K562 (cell line): ENCODE data around the gene FAM107B. TPM values are rescaled to one million over a fixed set of nuclear protein-coding genes. Genes with fewer than 3 reads are reported as not detected.

Experiments
- ATAC-seq: fragments of 200-7000 bp; cut with Tn5 transposase; 3 replicates; pipeline ENCODE4 v1.9.1; 2020; ENCODE audit warnings: moderate library complexity
- BruUV-seq: library from RNA; stranded (reverse); fragments of 400-500 nt; replicated peaks from 2 replicates; lab custom pipeline; 2021; lab: Mats Ljungman, UMichigan
- CTCF ChIA-PET: fragments of 300-600 bp; formaldehyde crosslinking; extraction: SDS; loops from one replicate; lab custom pipeline; 2021; ENCODE audit warnings: low intra/inter-chr PET ratio; lab: Yijun Ruan, JAX
- POLR2A ChIA-PET: fragments of 300-600, 350-650 bp; sonication (Branson Sonifier 250); formaldehyde crosslinking; extraction: SDS; loops from one replicate; lab custom pipeline; 2021; ENCODE audit warnings: antibody characterized with exemption, inconsistent platforms; lab: Yijun Ruan, JAX
- DNase-seq, 4 experiments: peaks; one replicate each; pipeline versions ENCODE4 v3.0.0 to v3.0.0-alpha.2; 2011 to 2018; ENCODE audit warnings: low spot score in 3 of 4, mixed read lengths in 3 of 4; ENCODE audit errors: extremely low read depth in 1 of 4
- FAIRE-seq: peaks from 2 replicates; lab custom pipeline; 2011; peaks lifted over from hg19 to GRCh38; lab: Jason Lieb, UNC
- H2AFZ ChIP-seq: 2 replicates; pipeline ENCODE4 v1.6.0; 2011; ENCODE audit warnings: low read depth, low read length, control low read depth, inconsistent platforms
- H3K27ac ChIP-seq: fragments of 200-600 bp; 3 replicates; pipeline ENCODE4 v1.8.0; 2011; ENCODE audit warnings: low read depth, mild to moderate bottlenecking, control low read depth, inconsistent platforms, low read length, moderate library complexity, mixed read lengths; ENCODE audit errors: extremely low read depth
- H3K27me3 ChIP-seq, 2 experiments: fragments of 300-600 bp in 1 of 2; 2 replicates in 1 of 2; 3 replicates in 1 of 2; pipeline versions ENCODE4 v1.6.0 to v1.8.0; 2011; ENCODE audit warnings: inconsistent platforms in 2 of 2, low read length in 2 of 2, mild to moderate bottlenecking in 1 of 2, mixed read lengths in 1 of 2, moderate library complexity in 1 of 2; ENCODE audit not compliant: control insufficient read depth in 2 of 2, insufficient read depth in 2 of 2
- H3K36me3 ChIP-seq: fragments of 300-600 bp; 3 replicates; pipeline ENCODE4 v1.8.0; 2011; ENCODE audit warnings: mild to moderate bottlenecking, low read length, inconsistent platforms; ENCODE audit not compliant: control insufficient read depth, insufficient read depth
- H3K4me1 ChIP-seq, 2 experiments: fragments of 200-600 bp in 1 of 2; replicated peaks in 1 of 2; 2 replicates in 1 of 2; 3 replicates in 1 of 2; pipeline versions ENCODE4 v1.5.1 to v1.8.0; 2011; ENCODE audit warnings: inconsistent platforms in 2 of 2, low read length in 2 of 2, mild to moderate bottlenecking in 1 of 2, mixed read lengths in 1 of 2, moderate library complexity in 1 of 2; ENCODE audit not compliant: control insufficient read depth in 2 of 2, insufficient read depth in 2 of 2
- H3K4me2 ChIP-seq: 2 replicates; pipeline ENCODE4 v1.6.1; 2011; ENCODE audit warnings: low read length, control low read depth, inconsistent platforms, mixed read lengths; ENCODE audit not compliant: insufficient read depth
- H3K4me3 ChIP-seq: fragments of 200-600 bp; sonication (generic), shearing (Covaris generic); 2 replicates; pipeline ENCODE4 v1.5.1; 2016; ENCODE audit warnings: control low read depth, inconsistent platforms
- H3K79me2 ChIP-seq: fragments of 200-600 bp; 3 replicates; pipeline ENCODE4 v1.8.0; 2011; ENCODE audit warnings: low read length, inconsistent platforms; ENCODE audit not compliant: control insufficient read depth, insufficient read depth
- H3K9ac ChIP-seq, 2 experiments: 2 replicates each; pipeline versions ENCODE4 v1.6.0 to v1.6.1; 2011; ENCODE audit warnings: low read depth in 2 of 2, low read length in 2 of 2, control low read depth in 1 of 2, inconsistent platforms in 1 of 2, mild to moderate bottlenecking in 1 of 2, mixed read lengths in 1 of 2; ENCODE audit not compliant: insufficient read depth in 1 of 2
- H3K9me1 ChIP-seq: one replicate; pipeline ENCODE4 v1.6.0; 2011; ENCODE audit warnings: inconsistent platforms, mild to moderate bottlenecking, low read length, moderate library complexity; ENCODE audit not compliant: control insufficient read depth, insufficient read depth
- H3K9me3 ChIP-seq: replicated peaks from 2 replicates; pipeline ENCODE4 v1.5.1; 2011; ENCODE audit warnings: low read depth, low read length, inconsistent platforms; ENCODE audit not compliant: control insufficient read depth, insufficient read depth
- H4K20me1 ChIP-seq: replicated peaks from 2 replicates; pipeline ENCODE4 v1.6.1; 2011; ENCODE audit warnings: low read length, inconsistent platforms, mixed read lengths; ENCODE audit not compliant: control insufficient read depth, insufficient read depth
- HDAC3 ChIP-seq: fragments of 450-650 bp; IDR thresholded peaks from 2 replicates; pipeline ENCODE4 v1.6.1; 2018; ENCODE audit warnings: borderline replicate concordance, mild to moderate bottlenecking, moderate library complexity; ENCODE audit not compliant: partially characterized antibody
- MEIS2 ChIP-seq: fragments of 450-650 bp; IDR thresholded peaks from 2 replicates; pipeline ENCODE4 v1.6.1; 2014; ENCODE audit warnings: mild to moderate bottlenecking; ENCODE audit not compliant: partially characterized antibody
- RAD51 ChIP-seq: fragments of 450-650 bp; IDR thresholded peaks from 2 replicates; pipeline ENCODE4 v1.7.1; 2016; ENCODE audit warnings: low read depth, mild to moderate bottlenecking, borderline replicate concordance
- ZNF740 ChIP-seq, 3 experiments: fragments of 200-800 bp in 1 of 3; sonication (Bioruptor generic) in 1 of 3; sonication (generic) in 1 of 3; formaldehyde crosslinking in 1 of 3; IDR thresholded peaks; 2 replicates each; pipeline versions ENCODE4 v1.6.1 to v1.8.0; 2016 to 2022; ENCODE audit warnings: mild to moderate bottlenecking in 2 of 3, missing compliant biosample characterization in 2 of 3, missing genetic modification characterization in 2 of 3, missing genetic modification reagents in 1 of 3
- WGBS: fragments of 100-300 bp; shearing (Covaris generic); methylation state at CpG from one replicate; pipeline ENCODE4 v1.1.6; 2016; ENCODE audit warnings: low coverage, mixed read lengths; ENCODE audit not compliant: insufficient coverage; ENCODE audit errors: missing lambda C conversion rate; 5-methylcytosine and 5-hydroxymethylcytosine counted together
- in situ Hi-C: fragments of 300-500 bp; cut with MboI; formaldehyde crosslinking; loops from 4 replicates; pipeline ENCODE4 v1.15.0; 2018; ENCODE audit warnings: inconsistent platforms, mixed read lengths
- intact Hi-C: fragments of 100-400 bp; cut with micrococcal nuclease; formaldehyde crosslinking; loops from 2 replicates; pipeline ENCODE4 v1.14.2; 2022
- polyA plus RNA-seq, 8 experiments: library from polyadenylated mRNA; depleted of rRNA in 4 of 8; stranded (reverse) in 5 of 8; unstranded in 3 of 8; fragments of >200 nt; fragmentation: Nextera tagmentation in 2 of 8; fragmentation: Illumina TruSeq in 1 of 8; extraction: Ambion mirVana in 2 of 8; extraction: Trizol in 1 of 8; gene quantifications; 2 replicates each; pipeline versions ENCODE4 v1.2.1 to v1.2.3, GENCODE V29; 2011 to 2014; ENCODE audit warnings: inconsistent platforms in 1 of 8, missing spikeins in 1 of 8
- total RNA-seq, 7 experiments: library from RNA; depleted of rRNA in 6 of 7; stranded (reverse); fragments of >200 nt in 6 of 7; fragmentation: Illumina TruSeq in 2 of 7; extraction: Trizol in 2 of 7; gene quantifications; 2 replicates each; pipeline versions ENCODE4 v1.2.1 to v1.2.3, GENCODE V29; 2011 to 2021; ENCODE audit warnings: low replicate concordance in 1 of 7
- TF ChIP-seq, protein P1 (sequence below): conservative IDR thresholded peaks from 2 replicates; pipeline ENCODE4 v1.6.1; 2011; ENCODE audit warnings: low read depth, mild to moderate bottlenecking, low read length; ENCODE audit not compliant: control insufficient read depth

Gene FAM107B
- total and polyA plus RNA-seq, 9 of the 15 experiments (the other 6 are each of a cell fraction or from before 2014, with no cell fraction given) = 0.40 to 2.8 (median 1.4) TPM

DNA sequence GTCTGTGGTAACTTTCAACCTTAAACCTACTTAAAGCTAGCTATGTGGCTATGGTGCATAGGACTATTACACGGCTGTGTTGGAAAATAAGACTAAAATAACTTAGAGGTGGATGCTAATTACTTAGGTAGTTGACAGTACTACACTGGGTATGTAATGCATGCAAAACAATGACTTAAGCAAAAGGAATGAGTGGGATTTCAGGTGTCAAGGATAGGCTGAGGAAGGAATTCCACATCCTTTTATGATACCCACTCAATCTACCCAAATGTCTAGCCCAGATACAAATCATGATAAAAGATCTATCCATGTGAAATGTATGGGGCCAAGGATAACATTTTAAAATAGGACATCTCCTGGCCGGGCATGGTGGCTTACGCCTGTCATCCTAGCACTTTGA, 49.3 kb upstream of the FAM107B start:
- Histone ChIP-seq H2AFZ (no peak overlapping the region), H3K4me2 (no peak overlapping the region), H3K9ac (no peak overlapping the region), H3K9me1 (no peaks in the 10 kb centered on the region), H3K27ac (no peak overlapping the region), H3K36me3 (no peaks in the 10 kb centered on the region), H4K20me1 (no peaks in the 10 kb centered on the region), H3K4me1 (no peaks in the 10 kb centered on the region; a peak in 1 of 5 replicates), H3K9me3 (no peaks in the 10 kb centered on the region), H3K79me2 (no peaks in the 10 kb centered on the region), H3K4me3 (no peak overlapping the region), H3K27me3 (peaks cover 4% of the 10 kb centered on the region in 2 experiments; a peak in 3 of 5 replicates)
- TF ChIP-seq MEIS2 (no peak), HDAC3 (no peak), RAD51 (no peak), ZNF740 (CRISPR knock-in tag; IDR thresholded peaks at IDR 0.05) (no peak), ZNF740 (tag; IDR thresholded peaks at IDR 0.05) (no peak)
- TF ChIP-seq, protein P1, sequence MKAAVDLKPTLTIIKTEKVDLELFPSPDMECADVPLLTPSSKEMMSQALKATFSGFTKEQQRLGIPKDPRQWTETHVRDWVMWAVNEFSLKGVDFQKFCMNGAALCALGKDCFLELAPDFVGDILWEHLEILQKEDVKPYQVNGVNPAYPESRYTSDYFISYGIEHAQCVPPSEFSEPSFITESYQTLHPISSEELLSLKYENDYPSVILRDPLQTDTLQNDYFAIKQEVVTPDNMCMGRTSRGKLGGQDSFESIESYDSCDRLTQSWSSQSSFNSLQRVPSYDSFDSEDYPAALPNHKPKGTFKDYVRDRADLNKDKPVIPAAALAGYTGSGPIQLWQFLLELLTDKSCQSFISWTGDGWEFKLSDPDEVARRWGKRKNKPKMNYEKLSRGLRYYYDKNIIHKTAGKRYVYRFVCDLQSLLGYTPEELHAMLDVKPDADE = no peak
- FAIRE-seq (no peak), ATAC-seq (no peak), DNase-seq (no peak)
- no TSS peak for BruUV-seq
- in situ Hi-C loops = no loop called here
- ChIA-PET CTCF (interaction anchor here (0.5 kb wide), 1 partner anchor 185 kb away, joined by 4 read pairs; no protein-coding TSS in a partner anchor), POLR2A (interaction anchor here (1.3 kb wide), 1 partner anchor 14 kb away, joined by 4 read pairs; the partner anchor contains the start of genes CDNF, HSPA14 and MSANTD7)
- 17% methylated on average over 3 of the region's 3 CpGs for WGBS
- intact Hi-C loops = loop anchor here (2.0 kb wide), 1 partner anchor 287 kb away; no protein-coding TSS in a partner anchor
